ENCODE results near the gene CPED1. TPM values are rescaled to one million over a fixed set of nuclear protein-coding genes. Genes with fewer than 3 reads are reported as not detected.
A peak's percentile ranks its signal among the peaks of the same experiment; 100 is the strongest.

CPED1 gene
- total RNA-seq, 1 donor from 2014 or later, result 3.9 TPM

- H3K4me1 Mint-ChIP-seq (ENCODE audit: unreplicated experiment), result peaks cover 12% of the 10 kb centered on the region
- H3K9me3 Mint-ChIP-seq (ENCODE audit: unreplicated experiment), result no peaks in the 10 kb centered on the region
- no peak for DNase-seq (ENCODE audit: extremely low spot score, unreplicated experiment)
- no peaks in the 10 kb centered on the region for H3K36me3 Mint-ChIP-seq (ENCODE audit: unreplicated experiment)
- H3K27me3 Mint-ChIP-seq (ENCODE audit: unreplicated experiment), result no peaks in the 10 kb centered on the region
- no peak overlapping the region for H3K4me3 Mint-ChIP-seq (ENCODE audit: unreplicated experiment)
- H3K27ac Mint-ChIP-seq (ENCODE audit: unreplicated experiment), result no peak overlapping the region
- TF ChIP-seq CTCF (IDR thresholded peaks at IDR 0.05), result no peak
These were observed 348.1 kb downstream of the CPED1 start for GRCh38 chr7:121336579-121336978.

- no peaks in the 10 kb centered on the region for H3K27me3 Mint-ChIP-seq (ENCODE audit: unreplicated experiment)
- no peak for DNase-seq (ENCODE audit: extremely low spot score, unreplicated experiment)
- H3K4me1 Mint-ChIP-seq (ENCODE audit: unreplicated experiment), result peaks cover 19% of the 10 kb centered on the region
- no peak overlapping the region for H3K4me3 Mint-ChIP-seq (ENCODE audit: unreplicated experiment)
- H3K9me3 Mint-ChIP-seq (ENCODE audit: unreplicated experiment), result no peaks in the 10 kb centered on the region
- no peak overlapping the region for H3K27ac Mint-ChIP-seq (ENCODE audit: unreplicated experiment)
- peak; percentile 64 for TF ChIP-seq CTCF (IDR thresholded peaks at IDR 0.05)
- H3K36me3 Mint-ChIP-seq (ENCODE audit: unreplicated experiment), result peaks cover 7% of the 10 kb centered on the region
These were observed 348.9 kb downstream of the CPED1 start for GRCh38 chr7:121337398-121337797.

GRCh38 chr7:121339082-121339481 is 350.6 kb downstream of the CPED1 start:
- Mint-ChIP-seq H3K4me1 (ENCODE audit: unreplicated experiment) (peaks cover 33% of the 10 kb centered on the region), H3K4me3 (ENCODE audit: unreplicated experiment) (no peak overlapping the region), H3K36me3 (ENCODE audit: unreplicated experiment) (peaks cover 7% of the 10 kb centered on the region), H3K27ac (ENCODE audit: unreplicated experiment) (no peak overlapping the region), H3K9me3 (ENCODE audit: unreplicated experiment) (no peaks in the 10 kb centered on the region), H3K27me3 (ENCODE audit: unreplicated experiment) (no peaks in the 10 kb centered on the region)
- no peak for DNase-seq (ENCODE audit: extremely low spot score, unreplicated experiment)
- no peak for TF ChIP-seq CTCF (IDR thresholded peaks at IDR 0.05)

GRCh38 chr7:121341933-121342332 is 353.4 kb downstream of the CPED1 start:
- no peak overlapping the region for H3K27ac Mint-ChIP-seq (ENCODE audit: unreplicated experiment)
- no peak overlapping the region for H3K4me3 Mint-ChIP-seq (ENCODE audit: unreplicated experiment)
- no peaks in the 10 kb centered on the region for H3K27me3 Mint-ChIP-seq (ENCODE audit: unreplicated experiment)
- peaks cover 39% of the 10 kb centered on the region for H3K4me1 Mint-ChIP-seq (ENCODE audit: unreplicated experiment)
- H3K9me3 Mint-ChIP-seq (ENCODE audit: unreplicated experiment), result no peaks in the 10 kb centered on the region
- H3K36me3 Mint-ChIP-seq (ENCODE audit: unreplicated experiment), result peaks cover 8% of the 10 kb centered on the region
- no peak for DNase-seq (ENCODE audit: extremely low spot score, unreplicated experiment)
- TF ChIP-seq CTCF (IDR thresholded peaks at IDR 0.05), result no peak

- peaks cover 15% of the 10 kb centered on the region for H3K36me3 Mint-ChIP-seq (ENCODE audit: unreplicated experiment)
- TF ChIP-seq CTCF (IDR thresholded peaks at IDR 0.05), result no peak
- H3K4me1 Mint-ChIP-seq (ENCODE audit: unreplicated experiment), result peaks cover 34% of the 10 kb centered on the region
- no peak overlapping the region for H3K27ac Mint-ChIP-seq (ENCODE audit: unreplicated experiment)
- no peaks in the 10 kb centered on the region for H3K9me3 Mint-ChIP-seq (ENCODE audit: unreplicated experiment)
- no peak for DNase-seq (ENCODE audit: extremely low spot score, unreplicated experiment)
- no peaks in the 10 kb centered on the region for H3K27me3 Mint-ChIP-seq (ENCODE audit: unreplicated experiment)
- no peak overlapping the region for H3K4me3 Mint-ChIP-seq (ENCODE audit: unreplicated experiment)
These were observed 354.1 kb downstream of the CPED1 start for GRCh38 chr7:121342631-121343030.

Data from osteocyte (in vitro differentiated cells).